Measurements from ENCODE around the gene CHPF.

Gene CHPF, protein sequence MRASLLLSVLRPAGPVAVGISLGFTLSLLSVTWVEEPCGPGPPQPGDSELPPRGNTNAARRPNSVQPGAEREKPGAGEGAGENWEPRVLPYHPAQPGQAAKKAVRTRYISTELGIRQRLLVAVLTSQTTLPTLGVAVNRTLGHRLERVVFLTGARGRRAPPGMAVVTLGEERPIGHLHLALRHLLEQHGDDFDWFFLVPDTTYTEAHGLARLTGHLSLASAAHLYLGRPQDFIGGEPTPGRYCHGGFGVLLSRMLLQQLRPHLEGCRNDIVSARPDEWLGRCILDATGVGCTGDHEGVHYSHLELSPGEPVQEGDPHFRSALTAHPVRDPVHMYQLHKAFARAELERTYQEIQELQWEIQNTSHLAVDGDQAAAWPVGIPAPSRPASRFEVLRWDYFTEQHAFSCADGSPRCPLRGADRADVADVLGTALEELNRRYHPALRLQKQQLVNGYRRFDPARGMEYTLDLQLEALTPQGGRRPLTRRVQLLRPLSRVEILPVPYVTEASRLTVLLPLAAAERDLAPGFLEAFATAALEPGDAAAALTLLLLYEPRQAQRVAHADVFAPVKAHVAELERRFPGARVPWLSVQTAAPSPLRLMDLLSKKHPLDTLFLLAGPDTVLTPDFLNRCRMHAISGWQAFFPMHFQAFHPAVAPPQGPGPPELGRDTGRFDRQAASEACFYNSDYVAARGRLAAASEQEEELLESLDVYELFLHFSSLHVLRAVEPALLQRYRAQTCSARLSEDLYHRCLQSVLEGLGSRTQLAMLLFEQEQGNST

DNA sequence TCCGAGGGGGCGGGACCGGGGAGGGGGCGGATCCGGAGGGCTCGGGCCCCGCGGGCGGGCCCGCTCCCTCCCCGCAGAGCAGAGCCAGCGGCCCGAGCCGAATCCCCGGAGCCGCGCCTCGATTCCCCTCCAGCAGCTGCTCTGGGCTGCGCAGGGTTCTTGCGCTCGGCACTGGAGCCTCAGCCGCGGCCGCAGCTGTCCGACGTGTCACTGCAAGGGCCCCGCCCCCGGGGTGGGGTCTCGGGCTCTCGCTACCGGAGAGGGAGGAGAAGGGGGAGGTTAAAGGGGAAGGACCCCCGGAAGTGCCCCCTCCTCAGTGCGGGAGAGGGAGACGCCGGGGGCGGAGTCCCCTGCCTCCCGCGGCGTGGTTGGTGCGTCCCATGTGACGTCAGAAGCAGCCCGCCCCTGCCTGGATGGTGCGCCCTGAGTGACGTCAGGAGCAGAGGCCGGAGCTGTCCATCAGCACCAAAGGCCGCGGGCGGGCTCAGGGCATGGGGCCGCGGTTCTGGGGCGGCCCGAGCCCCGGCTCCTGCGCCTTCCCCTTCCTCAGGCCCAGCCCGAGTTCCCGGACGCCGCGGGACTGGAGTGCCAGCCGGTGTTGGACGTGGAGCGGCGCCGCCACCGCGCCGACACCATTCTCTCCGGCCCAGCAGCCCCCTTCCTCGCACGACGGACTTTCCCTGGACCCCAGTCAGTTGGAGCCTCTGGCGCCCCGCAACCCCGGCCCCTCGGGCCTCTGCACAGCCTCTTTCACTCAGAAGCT is at the start of gene CHPF, which contains the start of gene TMEM198:
Gene CHPF (minus strand): TSS at position 214 of the 763 bp plus-strand sequence. CDS start 271 bp downstream, outside the sequence.
Gene TMEM198 (plus strand): TSS at position 433 of the 763 bp plus-strand sequence. CDS start 700 bp downstream, outside the sequence.
- peak; percentile 99 for DNase-seq (ENCODE audit: low spot score)

DNA sequence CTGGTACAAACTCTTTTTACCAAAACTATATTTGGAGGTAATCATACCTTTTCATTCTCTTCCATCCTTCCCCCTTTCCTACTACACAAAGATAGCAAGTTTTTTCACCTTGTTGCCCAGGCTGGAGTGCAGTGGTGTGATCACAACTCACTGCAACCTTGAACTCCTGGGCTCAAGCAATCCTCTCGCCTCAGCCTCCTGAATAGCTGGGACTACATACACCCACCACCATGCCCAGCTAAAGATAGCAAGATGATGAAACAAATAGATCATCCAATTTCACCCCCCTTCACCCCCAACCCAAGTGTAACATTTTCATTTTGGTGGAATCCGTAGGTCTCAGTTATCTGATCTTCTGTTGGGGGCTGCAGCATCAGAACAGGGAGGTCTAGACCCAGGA is 49.5 kb upstream of the CHPF start:
- DNase-seq (ENCODE audit: low spot score), result no peak

DNA sequence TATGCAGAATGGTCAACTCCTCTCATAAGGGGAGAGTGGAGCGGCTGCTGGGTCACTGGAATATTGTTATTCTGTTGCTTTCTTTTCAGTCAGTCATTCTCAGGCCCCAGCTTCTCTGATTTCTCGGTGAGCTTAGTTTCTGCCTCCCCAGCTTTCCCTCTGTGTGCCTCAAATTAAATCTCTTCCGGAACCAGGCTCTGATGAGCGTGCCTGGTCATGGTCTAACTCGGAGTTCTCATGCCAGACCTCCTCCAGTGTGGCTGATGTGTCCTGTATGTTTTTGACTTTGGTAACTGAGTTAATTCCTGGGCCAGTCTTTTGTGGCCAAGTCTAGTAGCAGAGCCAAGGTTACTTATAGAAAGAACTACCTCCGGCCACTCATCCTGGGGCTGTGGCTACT is 49.1 kb upstream of the CHPF start:
- DNase-seq (ENCODE audit: low spot score), result no peak

DNA sequence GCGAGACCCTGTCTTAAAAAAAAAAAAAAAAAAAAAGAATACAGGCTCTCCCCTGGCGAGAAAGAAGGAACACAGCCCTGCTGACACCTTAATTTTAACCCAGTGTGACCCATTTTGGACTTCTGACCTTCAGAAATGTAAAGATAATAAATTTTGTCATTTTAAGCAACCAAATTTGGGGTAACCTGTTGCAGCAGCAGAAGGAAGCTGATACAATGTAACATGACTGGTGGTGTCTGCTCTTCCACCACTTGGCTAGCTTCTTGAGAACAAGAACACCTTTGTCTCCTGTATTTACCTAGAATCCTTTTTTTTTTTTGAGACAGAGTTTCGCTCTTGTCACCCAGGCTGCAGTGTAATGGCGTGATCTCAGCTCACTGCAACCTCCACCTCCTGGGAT is 47.5 kb upstream of the CHPF start:
- no peak for DNase-seq (ENCODE audit: low spot score)

DNA sequence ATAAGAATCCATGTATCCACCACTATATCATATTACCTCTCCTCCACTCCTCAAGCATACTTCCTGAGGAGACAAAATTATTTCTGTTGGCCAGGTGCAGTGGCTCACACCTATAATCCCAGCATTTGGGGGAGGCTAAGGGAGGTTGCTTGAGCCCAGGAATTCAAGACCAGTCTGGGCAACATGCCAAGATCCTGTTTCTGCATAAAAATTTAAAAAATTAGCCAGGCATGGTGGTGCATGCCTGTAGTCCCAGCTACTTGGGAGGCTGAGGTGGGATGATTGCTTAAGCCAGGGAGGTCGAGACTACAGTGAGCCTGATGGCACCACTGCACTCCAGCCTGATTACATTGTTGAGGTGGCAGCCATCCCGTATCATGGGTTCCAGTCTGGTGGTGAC is 37.7 kb upstream of the CHPF start:
- DNase-seq (ENCODE audit: low spot score), result no peak

DNA sequence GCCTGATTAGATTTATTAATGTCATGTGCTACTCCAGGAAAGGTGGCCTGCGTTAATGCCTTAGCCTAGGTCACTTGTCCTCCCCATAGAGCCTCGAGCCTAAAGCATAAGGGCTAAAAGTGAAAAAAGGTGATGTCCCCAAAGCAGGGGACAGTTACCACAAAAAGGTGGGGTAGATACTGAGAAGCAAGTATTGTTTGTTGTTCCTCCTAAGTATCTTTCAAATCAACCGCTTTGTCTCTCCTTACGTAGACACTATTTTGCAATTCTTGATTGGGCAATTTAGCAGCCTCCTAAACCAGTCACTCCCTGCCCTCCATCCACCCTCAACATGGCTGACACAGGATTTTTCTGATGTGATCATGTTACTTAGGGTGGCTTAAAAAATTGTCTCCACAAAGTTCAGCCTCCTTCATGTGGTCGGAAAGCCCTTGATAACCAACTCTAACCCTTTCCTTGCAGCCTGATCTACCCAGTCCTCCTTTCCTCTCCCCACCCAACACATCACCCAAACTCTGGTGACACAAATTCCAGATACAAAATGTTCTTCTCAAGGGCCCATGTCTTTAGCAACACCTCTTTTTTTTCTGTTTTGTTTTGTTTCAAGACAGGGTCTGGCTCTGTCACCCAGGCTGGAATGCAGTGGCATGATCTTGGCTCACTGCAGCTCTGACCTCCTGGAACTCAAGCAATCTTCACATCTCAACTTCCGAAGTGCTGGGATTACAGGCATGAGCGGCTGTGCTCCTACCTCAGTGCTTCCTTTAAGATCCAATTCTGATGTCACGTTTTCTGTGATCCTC is 35.4 kb upstream of the CHPF start:
- peak; percentile 39 for DNase-seq (ENCODE audit: low spot score)

DNA sequence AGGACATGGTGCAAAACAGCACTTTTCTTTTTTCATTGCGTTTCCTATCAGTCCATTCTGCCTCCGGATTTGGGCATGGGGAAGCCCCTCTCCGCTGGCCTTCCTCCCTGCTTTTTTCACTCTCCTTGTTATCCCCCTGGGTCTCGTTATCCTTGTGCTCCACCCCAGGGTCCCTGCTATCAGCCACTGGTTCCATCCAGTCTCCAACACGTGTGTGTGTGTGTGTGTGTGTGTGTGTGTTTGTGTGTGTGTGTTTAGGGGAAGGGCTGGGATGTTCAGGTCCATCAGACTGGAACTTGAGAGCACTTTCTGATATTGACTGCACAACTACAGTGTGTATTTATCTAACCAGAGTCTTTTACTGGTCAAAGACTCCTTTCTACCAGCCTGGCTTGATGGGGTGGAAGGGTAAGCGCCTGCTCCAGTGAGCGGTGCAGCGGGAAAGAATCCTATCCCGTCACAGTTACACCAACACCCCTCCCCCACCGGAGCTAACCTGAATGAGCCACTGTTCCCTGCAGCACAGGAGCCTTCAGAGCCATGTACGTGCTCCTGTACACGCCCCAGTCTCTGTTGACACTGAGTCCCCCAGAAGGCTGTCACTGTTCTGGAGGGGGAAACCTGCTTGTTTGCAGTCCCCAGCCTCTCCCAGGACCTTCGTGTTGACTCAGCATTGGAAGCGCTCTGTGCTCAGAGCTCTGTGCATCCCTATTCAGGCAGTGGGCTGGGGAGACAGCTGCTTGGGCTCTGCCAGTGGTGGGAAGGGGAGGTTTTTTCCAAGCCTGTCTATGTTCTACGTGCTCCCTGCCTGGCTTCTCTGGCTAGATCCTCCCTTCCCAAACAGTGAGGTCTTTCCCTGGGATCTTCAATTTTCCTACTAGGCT is 33.1 kb upstream of the CHPF start:
- DNase-seq (ENCODE audit: low spot score), result no peak

DNA sequence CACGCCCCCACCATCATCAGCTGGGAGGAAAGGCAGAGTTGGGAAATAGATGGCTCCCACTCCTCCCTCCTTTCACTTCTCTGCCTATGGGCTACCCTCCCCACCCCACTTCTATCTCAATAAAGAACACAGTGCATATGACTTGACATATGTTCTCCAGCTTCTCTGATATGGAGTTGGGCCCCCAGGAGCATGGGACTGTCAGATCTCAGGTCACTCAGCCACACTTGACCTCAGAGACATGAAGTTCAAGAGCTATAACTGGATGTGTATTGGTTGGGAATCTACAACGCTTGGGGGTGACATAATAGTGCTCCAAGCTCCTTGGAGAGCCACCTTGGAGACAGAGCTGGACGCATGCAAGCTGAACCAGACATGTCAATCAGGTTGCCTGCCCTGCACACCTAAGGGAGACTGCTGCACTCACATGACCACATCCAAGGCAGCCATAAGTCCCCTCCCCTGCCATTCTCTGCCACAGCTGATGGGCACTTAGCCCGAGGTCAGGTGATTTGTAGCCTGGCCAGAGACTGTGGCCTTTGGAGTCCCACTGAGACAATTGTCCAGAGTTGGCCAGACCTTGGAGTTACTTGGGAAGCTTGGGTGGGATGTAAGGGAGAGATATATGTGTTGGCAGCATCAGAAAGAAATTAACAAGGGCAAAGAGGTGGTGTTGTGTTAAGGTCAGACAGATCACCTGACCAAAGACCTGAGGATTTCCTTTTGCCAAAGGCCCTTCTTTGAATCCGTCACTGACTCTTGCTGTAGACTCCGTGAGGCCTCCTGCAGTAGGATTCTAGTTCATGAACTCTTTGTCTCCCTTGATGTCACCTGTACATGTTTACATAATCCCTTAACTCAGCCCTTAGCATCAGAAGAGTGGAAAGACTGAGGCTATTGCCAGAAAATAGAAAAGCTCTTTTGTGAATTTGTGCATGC is 32.2 kb upstream of the CHPF start:
- no peak for DNase-seq (ENCODE audit: low spot score)

DNA sequence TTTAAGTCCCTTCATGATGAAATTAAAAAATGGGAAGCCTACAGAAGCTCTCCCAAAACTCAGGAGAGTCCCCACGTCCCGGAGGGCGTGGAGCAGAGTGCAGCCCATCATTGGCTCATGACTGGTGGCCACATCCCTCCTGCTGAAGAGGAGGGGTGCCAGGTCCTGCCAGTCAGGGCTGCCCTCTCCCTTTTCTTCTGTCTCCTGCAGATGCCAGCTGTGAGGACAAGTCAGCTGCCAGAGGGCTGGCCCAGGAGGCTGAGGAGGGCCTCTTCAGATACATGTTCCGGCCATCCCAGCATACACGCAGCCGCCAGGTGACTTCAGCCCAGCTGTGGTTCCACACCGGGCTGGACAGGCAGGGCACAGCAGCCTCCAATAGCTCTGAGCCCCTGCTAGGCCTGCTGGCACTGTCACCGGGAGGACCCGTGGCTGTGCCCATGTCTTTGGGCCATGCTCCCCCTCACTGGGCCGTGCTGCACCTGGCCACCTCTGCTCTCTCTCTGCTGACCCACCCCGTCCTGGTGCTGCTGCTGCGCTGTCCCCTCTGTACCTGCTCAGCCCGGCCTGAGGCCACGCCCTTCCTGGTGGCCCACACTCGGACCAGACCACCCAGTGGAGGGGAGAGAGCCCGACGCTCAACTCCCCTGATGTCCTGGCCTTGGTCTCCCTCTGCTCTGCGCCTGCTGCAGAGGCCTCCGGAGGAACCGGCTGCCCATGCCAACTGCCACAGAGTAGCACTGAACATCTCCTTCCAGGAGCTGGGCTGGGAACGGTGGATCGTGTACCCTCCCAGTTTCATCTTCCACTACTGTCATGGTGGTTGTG is 31.1 kb upstream of the CHPF start:
- no peak for DNase-seq (ENCODE audit: low spot score)

DNA sequence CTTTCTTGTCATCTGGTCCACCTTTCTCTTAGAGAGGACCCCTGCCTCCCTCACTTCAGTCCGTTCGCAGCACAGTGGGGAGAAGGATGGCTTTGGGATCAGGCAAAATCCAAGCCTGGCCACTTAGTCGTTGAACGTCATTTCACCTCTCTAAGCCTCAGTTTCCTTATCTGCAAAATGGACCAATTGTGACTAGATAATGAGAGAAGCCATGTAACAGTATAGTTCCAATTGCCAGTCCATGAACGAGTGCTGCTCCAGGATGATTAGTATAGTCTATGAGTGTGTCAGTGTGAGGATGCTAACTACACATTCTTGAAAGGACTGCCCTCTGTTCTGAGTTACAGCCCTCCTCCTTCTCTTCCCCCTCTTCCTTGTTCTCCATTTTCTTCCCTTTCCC is 29.6 kb upstream of the CHPF start:
- no peak for DNase-seq (ENCODE audit: low spot score)

DNA sequence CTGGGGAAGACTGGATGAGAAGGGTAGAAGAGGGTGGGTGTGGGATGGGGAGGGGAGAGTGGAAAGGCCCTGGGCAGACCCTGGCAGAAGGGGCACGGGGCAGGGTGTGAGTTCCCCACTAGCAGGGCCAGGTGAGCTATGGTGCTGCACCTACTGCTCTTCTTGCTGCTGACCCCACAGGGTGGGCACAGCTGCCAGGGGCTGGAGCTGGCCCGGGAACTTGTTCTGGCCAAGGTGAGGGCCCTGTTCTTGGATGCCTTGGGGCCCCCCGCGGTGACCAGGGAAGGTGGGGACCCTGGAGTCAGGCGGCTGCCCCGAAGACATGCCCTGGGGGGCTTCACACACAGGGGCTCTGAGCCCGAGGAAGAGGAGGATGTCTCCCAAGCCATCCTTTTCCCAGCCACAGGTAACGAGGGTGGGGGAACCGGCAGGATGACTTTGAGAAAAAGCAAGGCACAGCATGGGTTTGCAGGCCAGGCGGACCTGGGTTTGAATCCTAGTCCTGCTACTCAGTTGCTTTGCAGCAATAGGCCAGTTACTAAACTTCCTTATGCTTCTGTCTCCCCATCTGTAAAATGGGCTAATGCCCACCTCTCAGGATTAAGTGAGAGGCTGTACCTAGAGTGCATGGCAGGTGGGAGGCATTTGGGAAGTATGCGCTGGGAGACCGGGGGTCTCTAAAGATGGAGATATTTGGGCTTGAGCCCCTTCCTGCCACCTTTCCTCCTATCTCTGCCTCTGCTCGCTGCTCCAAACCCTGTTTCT is 28.8 kb upstream of the CHPF start, which contains the start of gene INHA:
Gene INHA (plus strand): TSS at position 74 of the 765 bp plus-strand sequence. CDS start 65 bp downstream, at position 139.
- DNase-seq (ENCODE audit: low spot score), result no peak

DNA sequence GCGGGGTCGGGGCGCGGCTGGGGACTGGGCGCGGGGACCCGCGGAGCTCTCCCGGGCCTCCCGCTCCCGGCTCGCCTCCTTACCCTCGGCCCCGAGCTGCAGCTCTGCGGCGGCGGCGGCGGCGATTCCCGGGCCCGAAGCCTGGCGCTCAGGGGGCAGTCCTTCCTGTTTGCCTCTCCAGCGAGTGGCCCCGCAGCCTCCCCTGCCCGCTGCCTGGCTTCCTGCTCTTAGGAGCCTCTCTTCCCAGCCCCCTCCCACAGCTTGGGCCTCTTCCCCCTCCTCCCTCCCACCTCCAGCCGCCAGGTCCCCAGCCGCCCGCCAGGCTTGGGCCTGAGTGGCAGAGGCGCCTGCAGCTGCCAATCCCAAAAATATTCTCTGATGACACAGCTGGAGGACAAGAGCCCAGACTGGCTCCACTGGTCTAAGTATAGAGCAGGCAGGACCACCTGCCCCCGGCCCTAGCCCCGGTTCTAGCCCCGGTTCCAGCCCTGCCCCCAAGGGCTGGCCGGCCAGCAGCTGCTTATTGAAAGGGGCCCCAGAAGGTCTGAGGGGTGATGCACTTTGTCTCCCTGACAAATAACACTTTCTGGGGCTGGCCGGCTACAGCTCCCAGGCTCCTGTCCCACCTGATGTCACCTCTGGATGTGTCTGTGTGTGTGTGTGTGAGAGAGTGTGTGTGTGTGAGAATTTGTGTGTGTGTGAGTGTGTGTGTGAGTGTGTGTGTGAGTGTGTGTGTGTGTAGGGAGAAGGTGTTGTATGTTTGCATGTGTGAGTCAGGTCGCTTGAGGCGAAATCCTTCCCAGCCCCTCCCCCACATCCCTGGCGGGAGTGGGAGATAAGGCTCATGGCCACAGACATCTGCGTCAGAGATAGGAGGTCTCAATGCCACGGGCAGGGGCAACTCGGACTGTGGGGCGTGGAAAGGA is 28.0 kb upstream of the CHPF start, which contains the start of gene OBSL1:
Gene OBSL1 (minus strand): TSS at position 229 of the 926 bp plus-strand sequence. CDS start 307 bp downstream, outside the sequence.
- peak; percentile 84 for DNase-seq (ENCODE audit: low spot score)

DNA sequence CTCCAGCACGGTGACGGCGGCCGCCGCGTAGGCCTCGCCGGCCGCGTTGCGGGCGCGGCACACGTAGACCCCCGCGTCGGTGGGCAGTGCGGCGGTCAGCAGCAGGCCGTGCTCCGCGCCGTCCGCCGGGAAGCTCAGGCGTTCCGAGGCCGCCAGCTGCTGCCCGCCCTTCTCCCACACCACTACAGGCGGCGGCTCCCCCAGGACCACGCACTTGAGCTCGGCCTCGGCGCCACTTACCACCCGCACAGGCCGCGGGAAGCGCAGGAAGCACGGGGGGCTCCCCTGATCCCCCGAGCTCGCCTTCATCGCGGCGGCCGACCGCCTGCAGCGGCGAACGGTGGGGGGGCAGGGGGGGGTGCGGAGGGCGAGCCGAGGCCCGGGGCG is 27.3 kb upstream of the CHPF start:
- peak; percentile 56 for DNase-seq (ENCODE audit: low spot score)

DNA sequence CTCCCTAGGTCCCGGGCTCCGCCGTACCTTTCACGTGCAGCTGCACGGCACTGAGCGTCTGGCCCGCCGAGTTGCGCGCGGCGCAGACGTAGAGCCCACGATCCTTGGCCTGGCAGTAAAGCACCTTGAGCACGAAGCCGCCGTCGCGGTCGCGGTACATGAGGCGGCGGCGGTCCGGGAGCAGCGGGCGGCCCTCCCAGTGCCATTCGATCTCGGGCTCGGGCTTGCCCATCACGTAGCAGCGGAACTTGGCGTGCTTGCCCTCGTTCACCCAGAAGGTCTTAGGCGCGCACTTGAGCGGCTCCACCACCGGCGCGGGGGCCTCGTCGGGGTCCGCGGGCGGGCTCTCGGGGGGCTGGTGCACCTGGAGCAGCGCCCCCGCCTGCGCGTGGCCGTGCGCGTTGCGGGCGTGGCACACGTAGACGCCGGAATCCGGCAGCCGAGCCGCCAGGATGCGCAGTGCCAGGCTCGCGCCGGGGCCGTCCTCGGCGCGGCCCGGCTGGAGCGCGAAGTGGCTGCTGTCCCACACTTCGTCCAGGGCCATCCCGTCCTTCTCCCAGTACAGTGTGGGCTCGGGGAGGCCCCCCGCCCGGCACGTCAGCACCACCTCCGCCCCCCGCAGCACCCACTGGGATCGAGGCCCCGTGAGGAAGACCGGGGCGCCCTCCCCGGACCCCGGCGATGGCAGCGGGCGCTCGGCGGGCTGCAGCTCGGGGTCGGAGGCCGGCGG is 26.8 kb upstream of the CHPF start:
- peak; percentile 86 for DNase-seq (ENCODE audit: low spot score)

DNA sequence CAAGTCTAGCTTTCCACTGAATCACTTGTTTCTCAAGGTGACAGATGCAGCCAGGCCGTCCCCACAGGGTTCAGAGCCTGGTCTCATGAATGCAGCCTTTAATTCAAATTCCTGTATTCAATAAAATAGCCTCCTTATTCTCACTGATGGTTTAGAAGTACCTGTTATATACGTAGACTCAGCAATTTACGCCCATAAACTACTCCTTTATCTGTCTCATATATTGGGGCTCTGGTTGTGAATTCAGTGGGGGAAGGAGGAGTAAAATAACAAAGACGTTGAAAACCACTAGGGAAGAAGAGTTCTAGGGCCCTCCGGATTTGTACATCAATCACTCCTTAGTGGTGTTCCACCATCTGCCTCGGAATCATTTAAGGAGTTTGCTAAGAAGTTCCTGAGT is 26.0 kb upstream of the CHPF start:
- no peak for DNase-seq (ENCODE audit: low spot score)

DNA sequence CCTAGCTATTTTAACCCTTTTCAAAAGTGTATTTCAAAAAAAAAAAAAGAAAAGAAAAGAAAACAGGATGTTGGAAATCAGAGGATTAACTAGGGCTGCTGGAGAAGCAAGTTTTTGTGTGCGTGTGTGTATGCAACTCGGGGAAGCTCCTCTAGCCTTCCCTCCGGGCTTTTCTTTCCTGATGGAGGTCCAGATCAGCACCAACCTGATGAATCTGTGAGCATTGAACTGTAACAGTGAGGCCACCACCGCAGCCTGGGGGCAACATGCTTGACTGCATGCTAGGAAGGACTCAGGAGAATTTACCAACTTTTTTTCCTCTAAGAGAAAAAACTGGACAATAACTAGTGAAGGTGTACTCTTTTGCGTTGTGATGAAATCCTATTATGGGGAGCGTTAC is 25.4 kb upstream of the CHPF start:
- no peak for DNase-seq (ENCODE audit: low spot score)
